Calu3 (cell line): ENCODE data around the gene ADNP. TPM values are rescaled to one million over a fixed set of nuclear protein-coding genes. Genes with fewer than 3 reads are reported as not detected.

Experiments used
- BruUV-seq: library from RNA; stranded (reverse); fragments of 400-500 nt; replicated peaks from 2 replicates; lab custom pipeline; 2021; lab: Mats Ljungman, UMichigan
- CTCF ChIA-PET: fragments of 300-600 bp; sonication (Branson Sonifier 250); formaldehyde crosslinking; loops from one replicate; lab custom pipeline; 2022; ENCODE audit warnings: antibody characterized with exemption; lab: Charles Lee
- DNase-seq: peaks from one replicate; pipeline ENCODE4 v3.0.0; 2022
- H3K27ac Mint-ChIP-seq: one replicate; pipeline ENCODE4 v1.8.0; 2022; ENCODE audit warnings: mixed read lengths; ENCODE audit not compliant: unreplicated experiment
- H3K27me3 Mint-ChIP-seq: one replicate; pipeline ENCODE4 v1.8.0; 2022; ENCODE audit warnings: mixed read lengths; ENCODE audit not compliant: unreplicated experiment
- H3K36me3 Mint-ChIP-seq: one replicate; pipeline ENCODE4 v1.8.0; 2022; ENCODE audit warnings: mild to moderate bottlenecking, moderate library complexity, mixed read lengths; ENCODE audit not compliant: insufficient read depth, unreplicated experiment
- H3K4me1 Mint-ChIP-seq: one replicate; pipeline ENCODE4 v1.8.0; 2022; ENCODE audit warnings: mild to moderate bottlenecking, low read depth, mixed read lengths; ENCODE audit not compliant: unreplicated experiment
- H3K4me3 Mint-ChIP-seq: one replicate; pipeline ENCODE4 v1.8.0; 2022; ENCODE audit warnings: mild to moderate bottlenecking, low read depth, moderate library complexity, mixed read lengths; ENCODE audit not compliant: unreplicated experiment
- H3K9me3 Mint-ChIP-seq: one replicate; pipeline ENCODE4 v1.8.0; 2022; ENCODE audit warnings: low read depth, mixed read lengths; ENCODE audit not compliant: unreplicated experiment
- CTCF ChIP-seq: fragments of 200-600 bp; IDR thresholded peaks from one replicate; pipeline ENCODE4 v1.8.0; 2022; ENCODE audit warnings: antibody characterized with exemption; ENCODE audit not compliant: unreplicated experiment
- intact Hi-C: fragments of 100-400 bp; cut with micrococcal nuclease; formaldehyde crosslinking; loops from one replicate; pipeline ENCODE4 v1.10.0; 2022; ENCODE audit not compliant: unreplicated experiment
- total RNA-seq: library from RNA; stranded (reverse); gene quantifications from 2 replicates; pipeline ENCODE4 v1.2.3, GENCODE V29; 2022

Gene ADNP
- total RNA-seq, 1 experiment from 2014 or later = 103 TPM

GRCh38 chr20:50957276-50957675 lies 26.0 kb upstream of the ADNP start:
- H3K9me3 Mint-ChIP-seq = no peaks in the 10 kb centered on the region
- peak overlapping the region; percentile 100 for H3K4me3 Mint-ChIP-seq

DNA sequence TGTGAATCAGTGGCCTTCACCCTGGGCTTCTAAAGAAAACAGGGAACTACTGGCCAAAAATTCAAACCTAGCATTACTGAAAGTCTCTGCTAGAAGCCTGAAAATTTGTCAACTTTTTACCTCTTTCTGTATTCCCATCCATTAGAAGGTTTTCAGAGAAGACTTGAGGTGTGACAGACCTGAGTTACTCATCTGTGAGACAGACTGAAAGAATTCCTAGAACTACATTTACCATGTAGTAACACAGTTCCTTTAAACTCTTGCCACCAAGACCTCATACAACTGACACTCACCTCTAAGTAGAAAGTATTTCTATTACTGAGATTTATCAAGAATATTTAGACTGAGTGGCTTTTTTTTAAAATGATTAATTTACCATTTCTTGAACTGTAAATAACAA lies 22.6 kb upstream of the ADNP start:
- Mint-ChIP-seq H3K27ac (no peak overlapping the region), H3K9me3 (no peaks in the 10 kb centered on the region), H3K27me3 (no peaks in the 10 kb centered on the region), H3K4me1 (peaks cover 33% of the 10 kb centered on the region), H3K4me3 (no peak overlapping the region), H3K36me3 (peaks cover 86% of the 10 kb centered on the region)
- TF ChIP-seq CTCF = no peak
- intact Hi-C loops = no loop called here
- no TSS peak for BruUV-seq
- CTCF ChIA-PET = no interaction called here
- no peak for DNase-seq

More at GRCh38 chr20:50957276-50957675, 26.0 kb upstream of the ADNP start:
- CTCF ChIA-PET = interaction anchor here (1.0 to 1.8 kb wide), 6 partner anchors 25 to 164 kb away, joined by 4 to 10 read pairs (median 6); partner anchors contain the start of genes ADNP and BCAS4
- Mint-ChIP-seq H3K27ac (peak overlapping the region; percentile 99), H3K36me3 (peaks cover 85% of the 10 kb centered on the region), H3K27me3 (no peaks in the 10 kb centered on the region), H3K4me1 (peaks cover 24% of the 10 kb centered on the region)
- TF ChIP-seq CTCF = no peak
- DNase-seq = no peak
- no TSS peak for BruUV-seq
- intact Hi-C loops = loop anchor here (5.0 kb wide), 1 partner anchor 140 kb away; no protein-coding TSS in a partner anchor

GRCh38 chr20:50953196-50953595 lies 22.0 kb upstream of the ADNP start:
- H3K36me3 Mint-ChIP-seq = peaks cover 86% of the 10 kb centered on the region
- H3K4me3 Mint-ChIP-seq = no peak overlapping the region
- no peak for TF ChIP-seq CTCF
- no peak overlapping the region for H3K27ac Mint-ChIP-seq
- no peak for DNase-seq
- intact Hi-C loops = no loop called here
- H3K9me3 Mint-ChIP-seq = no peaks in the 10 kb centered on the region
- no peaks in the 10 kb centered on the region for H3K27me3 Mint-ChIP-seq
- peaks cover 33% of the 10 kb centered on the region for H3K4me1 Mint-ChIP-seq
- CTCF ChIA-PET = no interaction called here
- no TSS peak for BruUV-seq

DNA sequence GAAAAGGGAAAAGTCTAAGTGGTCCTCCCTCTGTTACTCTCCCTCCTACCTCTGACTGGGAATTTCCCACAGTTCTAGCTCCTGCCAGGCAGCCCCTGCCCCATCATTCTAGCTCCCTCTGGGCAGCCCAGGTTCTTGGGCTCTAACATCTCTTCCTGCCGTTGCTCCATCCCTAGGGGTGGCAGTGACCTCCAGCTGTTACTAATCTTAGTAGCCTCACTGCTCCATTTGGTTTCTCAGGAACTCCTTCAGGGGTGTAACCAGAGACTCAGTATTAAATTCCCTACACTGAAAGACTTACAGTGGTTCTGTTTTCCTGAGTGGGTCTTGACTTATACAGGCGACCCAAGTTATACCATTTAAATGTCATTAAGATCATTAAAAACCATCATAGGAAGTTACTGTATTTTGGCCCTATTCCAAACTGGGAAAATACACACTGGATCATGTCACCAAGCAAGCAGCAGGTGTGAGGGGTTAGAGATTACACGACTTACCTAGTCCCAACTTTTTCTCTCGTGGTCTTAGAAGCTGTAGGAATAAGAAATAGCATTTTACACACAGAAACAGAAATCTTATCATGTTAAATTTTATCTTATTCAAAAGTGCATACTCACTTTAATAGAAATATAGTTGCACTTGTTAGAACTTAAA lies 17.0 kb upstream of the ADNP start:
- no peaks in the 10 kb centered on the region for H3K27me3 Mint-ChIP-seq
- peaks cover 77% of the 10 kb centered on the region for H3K36me3 Mint-ChIP-seq

More for the DNA sequence above, 17.0 kb upstream of the ADNP start:
- no peak for DNase-seq
- peaks cover 9% of the 10 kb centered on the region for H3K4me1 Mint-ChIP-seq
- intact Hi-C loops = no loop called here
- H3K27ac Mint-ChIP-seq = no peak overlapping the region
- H3K9me3 Mint-ChIP-seq = no peaks in the 10 kb centered on the region
- no peak overlapping the region for H3K4me3 Mint-ChIP-seq
- TF ChIP-seq CTCF = no peak
- no TSS peak for BruUV-seq
- CTCF ChIA-PET = no interaction called here
